COLO829 (cell line): ENCODE measurements around the gene PTPN6.

Experiments
- DNase-seq: peaks from one replicate; pipeline ENCODE4 v3.0.0; 2012; ENCODE audit warnings: low spot score

PTPN6 gene

GRCh38 chr12:6941782-6942181 lies 9.4 kb upstream of the PTPN6 start:
- no peak for DNase-seq

DNA sequence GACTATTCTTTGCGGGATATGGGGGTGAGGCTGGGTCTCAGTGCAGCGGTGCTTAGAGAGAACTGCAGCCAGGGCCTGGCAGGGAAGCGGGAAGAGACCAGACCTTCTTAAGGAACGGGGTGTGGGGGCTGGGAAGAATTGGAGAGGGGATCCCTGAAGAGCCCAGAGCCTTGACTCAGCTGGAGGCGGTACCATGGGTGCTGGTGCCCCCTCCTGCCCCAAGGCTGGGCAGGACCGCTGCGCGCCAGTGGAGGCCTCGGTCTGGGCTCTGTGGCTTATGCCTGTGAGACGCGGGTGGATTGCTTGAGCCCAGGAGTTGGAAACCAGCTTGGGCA lies 8.9 kb upstream of the PTPN6 start:
- no peak for DNase-seq

DNA sequence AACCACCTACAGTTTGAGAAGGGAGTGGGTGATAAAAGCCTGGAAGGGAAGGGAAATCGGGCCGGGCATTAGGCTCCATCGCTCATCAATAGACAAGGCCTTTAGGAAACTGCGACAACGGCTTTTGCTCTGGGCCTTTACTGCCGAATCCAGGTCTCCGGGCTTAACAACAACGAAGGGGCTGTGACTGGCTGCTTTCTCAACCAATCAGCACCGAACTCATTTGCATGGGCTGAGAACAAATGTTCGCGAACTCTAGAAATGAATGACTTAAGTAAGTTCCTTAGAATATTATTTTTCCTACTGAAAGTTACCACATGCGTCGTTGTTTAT lies 7.8 kb upstream of the PTPN6 start:
- peak; percentile 92 for DNase-seq

DNA sequence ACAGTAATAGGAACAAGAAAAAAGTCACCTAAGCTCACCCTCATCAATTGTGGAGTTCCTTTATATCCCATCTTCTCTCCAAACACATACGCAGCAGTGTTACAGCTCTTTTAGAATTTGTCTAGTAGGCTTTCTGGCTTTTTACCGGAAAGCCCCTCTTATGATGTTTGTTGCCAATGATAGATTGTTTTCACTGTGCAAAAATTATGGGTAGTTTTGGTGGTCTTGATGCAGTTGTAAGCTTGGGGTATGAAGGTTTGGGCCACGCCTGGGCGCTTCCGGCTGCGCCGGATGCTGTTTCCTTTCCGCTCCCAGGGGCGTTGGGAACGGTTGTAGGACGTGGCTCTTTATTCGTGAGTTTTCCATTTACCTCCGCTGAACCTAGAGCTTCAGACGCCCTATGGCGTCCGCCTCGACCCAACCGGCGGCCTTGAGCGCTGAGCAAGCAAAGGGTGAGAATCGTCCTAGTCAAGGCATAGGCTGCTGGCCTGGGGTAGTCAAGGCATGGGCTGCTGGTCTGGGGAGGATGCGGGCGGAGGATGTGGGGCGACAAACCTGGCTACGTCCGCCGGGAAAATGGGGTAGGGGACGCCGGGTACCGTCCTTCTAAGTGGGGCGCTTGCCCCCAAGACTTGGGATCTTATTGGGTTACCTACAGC lies 7.3 kb upstream of the PTPN6 start, which contains the start of the genes C12orf57 and RNU7-1:
TSS of gene C12orf57 (plus strand) at position 301 of the 659 bp plus-strand sequence. CDS start at position 401, 100 bp downstream.
TSS of gene RNU7-1 (plus strand) at position 95 of the 659 bp plus-strand sequence.
- DNase-seq: peak; percentile 89

GRCh38 chr12:6944381-6945186 lies 6.6 kb upstream of the PTPN6 start:
- peak; percentile 85 for DNase-seq

- no peak for DNase-seq
These were observed 5.5 kb upstream of the PTPN6 start for GRCh38 chr12:6945613-6946012.

DNA sequence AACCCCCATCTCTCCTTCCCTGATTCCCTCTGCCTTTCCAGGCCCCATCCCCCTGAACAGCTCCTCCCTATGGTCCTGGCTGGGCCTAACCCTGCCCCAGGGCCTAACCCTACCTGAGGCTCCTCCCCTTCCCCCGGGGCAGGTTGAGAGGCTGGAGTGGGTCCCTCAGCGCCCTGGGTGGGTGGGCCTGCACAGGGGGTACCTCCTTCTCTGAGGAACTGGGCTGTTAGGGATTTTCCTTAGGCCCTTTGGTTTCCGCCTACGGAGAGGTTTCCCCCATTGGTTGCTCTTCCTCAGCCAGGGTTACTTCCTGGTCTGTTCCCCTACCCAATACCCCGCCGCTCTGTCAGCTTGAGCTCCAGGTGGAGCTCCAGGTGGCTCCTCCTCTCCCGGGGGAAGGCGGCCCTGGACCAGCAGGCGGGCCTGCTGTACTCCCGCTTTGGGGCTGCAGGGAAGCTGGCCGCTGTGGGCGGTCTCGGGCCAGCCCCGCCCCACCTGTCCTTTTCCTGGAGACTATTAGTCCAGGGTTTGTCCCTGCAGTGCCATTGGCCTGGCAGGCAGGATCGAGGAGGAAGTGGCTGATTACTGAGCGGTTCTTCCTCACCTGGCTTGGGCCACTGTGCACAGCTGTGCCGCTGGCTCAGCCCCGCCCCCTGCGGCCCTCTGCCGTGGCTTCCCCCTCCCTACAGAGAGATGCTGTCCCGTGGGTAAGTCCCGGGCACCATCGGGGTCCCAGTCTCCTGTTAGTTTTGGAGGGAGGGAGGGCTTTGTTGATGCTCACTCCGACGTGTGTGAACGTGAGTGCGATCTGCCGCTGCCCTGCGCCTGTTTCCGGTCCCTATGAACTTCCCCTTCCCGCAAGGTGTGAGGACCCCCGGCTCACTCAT lies 4.9 kb upstream of the PTPN6 start:
- no peak for DNase-seq

GRCh38 chr12:6946920-6947374 lies 4.2 kb upstream of the PTPN6 start:
- DNase-seq: no peak

- no peak for DNase-seq
These were observed 3.5 kb upstream of the PTPN6 start for GRCh38 chr12:6947615-6948014.

DNA sequence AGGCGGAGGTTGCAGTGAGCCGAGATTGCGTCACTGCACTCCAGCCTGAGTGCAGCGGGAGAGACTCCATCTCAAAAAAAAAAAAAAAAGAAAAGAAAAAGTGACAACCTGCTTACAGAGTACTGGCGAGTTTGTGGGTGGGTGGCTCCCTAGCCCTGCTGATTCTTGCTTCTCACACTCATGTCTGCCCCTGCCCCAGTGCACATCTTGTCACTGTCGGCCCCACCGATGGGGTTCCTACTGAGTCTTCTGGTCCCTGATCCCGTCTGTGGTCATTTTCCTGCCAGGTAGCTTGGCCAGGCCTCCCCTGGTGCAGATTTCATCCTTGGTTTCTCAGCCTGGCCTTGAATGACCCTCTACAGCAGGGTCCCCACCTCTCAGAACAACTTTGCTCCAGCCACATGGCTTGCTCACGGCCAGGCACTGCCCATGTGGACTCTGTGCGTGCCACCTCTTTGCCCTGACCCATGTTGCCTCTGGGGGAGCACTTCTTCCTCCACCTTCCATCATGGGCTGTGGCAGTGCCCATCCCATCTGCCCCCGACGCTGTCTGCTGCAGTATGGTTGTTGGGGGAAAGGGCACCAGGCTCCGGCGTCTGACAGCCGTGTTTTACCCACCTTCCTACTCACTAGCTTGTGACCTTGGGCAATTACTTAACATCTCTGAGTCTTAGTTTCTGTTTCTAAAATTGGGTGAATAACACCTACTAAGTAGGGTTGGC lies 2.1 kb upstream of the PTPN6 start:
- DNase-seq: no peak

GRCh38 chr12:6950401-6950801 lies 755 bp upstream of the PTPN6 start:
- no peak for DNase-seq

DNA sequence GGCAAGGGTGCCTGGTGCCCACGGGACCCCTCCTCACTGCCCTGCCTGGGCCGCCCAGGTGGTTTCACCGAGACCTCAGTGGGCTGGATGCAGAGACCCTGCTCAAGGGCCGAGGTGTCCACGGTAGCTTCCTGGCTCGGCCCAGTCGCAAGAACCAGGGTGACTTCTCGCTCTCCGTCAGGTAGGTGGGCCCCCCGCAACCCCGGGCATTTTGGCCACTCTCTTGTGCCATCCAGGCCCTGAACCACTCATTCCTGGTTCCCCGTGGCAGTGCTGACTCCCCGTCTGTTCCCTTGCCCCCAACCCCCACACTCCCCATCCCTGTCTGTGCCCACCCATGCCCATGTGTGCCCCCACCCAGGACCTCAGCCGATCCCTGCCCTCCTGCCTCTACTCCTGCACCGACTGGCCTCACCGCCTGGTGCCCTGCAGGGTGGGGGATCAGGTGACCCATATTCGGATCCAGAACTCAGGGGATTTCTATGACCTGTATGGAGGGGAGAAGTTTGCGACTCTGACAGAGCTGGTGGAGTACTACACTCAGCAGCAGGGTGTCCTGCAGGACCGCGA lies 480 bp downstream of the PTPN6 start:
- DNase-seq: no peak

DNA sequence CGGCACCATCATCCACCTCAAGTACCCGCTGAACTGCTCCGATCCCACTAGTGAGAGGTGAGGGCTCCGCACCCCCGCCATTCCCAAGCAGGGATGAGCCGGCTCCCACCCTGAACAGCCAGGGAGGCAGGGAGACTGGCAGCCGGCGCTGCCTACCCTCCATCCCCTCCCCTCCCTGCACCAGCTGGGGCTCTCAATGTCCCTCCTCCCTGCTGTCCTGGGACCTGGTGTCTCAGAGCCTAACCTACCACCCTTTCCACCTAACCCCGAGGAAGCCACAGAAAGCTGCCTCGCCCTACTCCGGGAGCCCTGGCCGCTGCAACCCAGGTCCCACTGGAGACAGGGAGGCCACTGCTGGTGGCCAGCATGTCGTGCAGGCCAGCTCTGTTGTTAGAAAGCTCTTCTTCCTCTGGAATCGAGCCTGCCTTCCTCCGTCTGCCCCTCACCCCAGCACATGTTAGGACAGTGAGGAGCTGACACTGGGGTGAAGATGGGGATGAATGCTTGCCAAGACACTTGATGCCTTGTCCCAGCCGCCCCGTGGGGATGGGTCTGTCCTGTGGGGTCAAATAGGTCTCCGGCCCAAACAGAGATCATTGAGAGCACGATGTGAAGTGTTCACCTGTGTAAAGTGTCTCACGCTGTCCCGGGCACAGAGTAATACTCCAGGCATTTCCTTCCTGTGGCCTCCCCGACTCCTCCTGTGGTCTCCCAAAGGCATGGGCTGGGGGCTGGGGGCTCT lies 1.1 kb downstream of the PTPN6 start:
- no peak for DNase-seq

- DNase-seq: no peak
These were observed 1.8 kb downstream of the PTPN6 start for GRCh38 chr12:6952863-6953441.

- no peak for DNase-seq
These were observed 2.5 kb downstream of the PTPN6 start for GRCh38 chr12:6953442-6954315.

DNA sequence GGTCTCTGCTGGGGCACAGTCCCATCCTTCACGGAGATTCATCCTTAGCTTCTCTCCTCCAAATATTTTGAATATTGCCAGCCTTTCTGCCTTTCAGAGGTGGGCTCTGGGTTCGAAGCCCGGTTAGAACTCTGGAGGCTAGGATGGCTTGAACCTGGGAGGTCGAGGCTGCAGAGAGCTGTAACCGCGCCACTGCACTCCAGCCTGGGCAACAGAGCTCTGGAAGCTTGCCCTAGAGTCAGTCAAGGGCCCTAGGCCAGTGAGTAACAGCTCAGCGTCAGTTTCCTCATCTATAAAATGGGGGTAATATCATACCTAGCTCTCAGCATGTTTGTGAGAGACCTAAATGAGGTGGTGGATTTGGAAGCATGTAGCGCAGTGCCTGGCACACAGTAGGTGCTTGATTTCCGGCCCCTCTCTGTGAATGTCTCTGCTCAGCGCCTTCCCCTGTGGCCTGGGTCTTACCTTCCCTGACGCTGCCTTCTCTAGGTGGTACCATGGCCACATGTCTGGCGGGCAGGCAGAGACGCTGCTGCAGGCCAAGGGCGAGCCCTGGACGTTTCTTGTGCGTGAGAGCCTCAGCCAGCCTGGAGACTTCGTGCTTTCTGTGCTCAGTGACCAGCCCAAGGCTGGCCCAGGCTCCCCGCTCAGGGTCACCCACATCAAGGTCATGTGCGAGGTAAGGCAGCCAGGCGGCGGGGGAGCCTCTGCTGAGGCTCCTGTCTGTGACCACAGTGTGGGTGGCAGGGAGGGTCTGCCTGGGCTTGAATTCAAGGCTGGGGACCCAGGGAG lies 3.4 kb downstream of the PTPN6 start:
- no peak for DNase-seq

DNA sequence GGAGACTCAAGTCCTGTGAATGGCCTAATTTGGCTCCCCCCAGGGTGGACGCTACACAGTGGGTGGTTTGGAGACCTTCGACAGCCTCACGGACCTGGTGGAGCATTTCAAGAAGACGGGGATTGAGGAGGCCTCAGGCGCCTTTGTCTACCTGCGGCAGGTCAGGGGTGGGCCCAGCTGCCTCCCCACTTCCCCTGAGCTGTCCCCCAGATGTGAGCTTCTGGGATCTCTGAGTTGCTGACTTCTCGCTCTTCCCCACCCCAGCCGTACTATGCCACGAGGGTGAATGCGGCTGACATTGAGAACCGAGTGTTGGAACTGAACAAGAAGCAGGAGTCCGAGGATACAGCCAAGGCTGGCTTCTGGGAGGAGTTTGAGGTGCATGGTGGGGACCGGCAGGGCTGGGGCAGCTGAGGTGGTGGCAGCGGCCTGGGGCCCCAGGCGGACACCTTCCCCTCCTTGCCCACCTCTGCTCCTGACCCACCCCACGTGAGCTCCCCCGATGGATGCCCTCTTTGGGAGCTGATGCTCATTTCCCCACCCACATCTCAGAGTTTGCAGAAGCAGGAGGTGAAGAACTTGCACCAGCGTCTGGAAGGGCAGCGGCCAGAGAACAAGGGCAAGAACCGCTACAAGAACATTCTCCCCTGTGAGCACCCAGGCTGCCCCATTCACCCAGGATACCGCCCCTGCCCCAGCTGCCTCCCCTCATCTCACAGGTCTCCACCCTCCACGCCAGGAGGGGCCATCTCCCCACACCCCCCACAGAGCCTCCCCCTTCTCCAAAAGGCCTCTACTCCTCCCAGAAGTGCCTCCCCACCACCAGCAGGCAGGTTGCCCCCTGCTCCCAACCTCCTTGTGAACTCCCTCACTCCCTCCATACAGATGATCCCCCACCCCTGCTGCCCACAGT lies 4.2 kb downstream of the PTPN6 start:
- no peak for DNase-seq
